Stimulated activated CD4-positive, alpha-beta T cell treated with anti-CD3 and anti-CD28 coated beads, Interleukin-4, amount 100 ng/mL, for 1 hour (primary cell): ENCODE data around the gene SF3A1.

ENCODE experiments used
- DNase-seq: peaks from one replicate; pipeline ENCODE4 v3.0.0-alpha.2; 2020

The SF3A1 gene

GRCh38 chr22:30383061-30383460, 26.4 kb upstream of the SF3A1 start:
- no peak for DNase-seq

GRCh38 chr22:30382340-30382739, 25.6 kb upstream of the SF3A1 start:
- DNase-seq, result no peak

DNA sequence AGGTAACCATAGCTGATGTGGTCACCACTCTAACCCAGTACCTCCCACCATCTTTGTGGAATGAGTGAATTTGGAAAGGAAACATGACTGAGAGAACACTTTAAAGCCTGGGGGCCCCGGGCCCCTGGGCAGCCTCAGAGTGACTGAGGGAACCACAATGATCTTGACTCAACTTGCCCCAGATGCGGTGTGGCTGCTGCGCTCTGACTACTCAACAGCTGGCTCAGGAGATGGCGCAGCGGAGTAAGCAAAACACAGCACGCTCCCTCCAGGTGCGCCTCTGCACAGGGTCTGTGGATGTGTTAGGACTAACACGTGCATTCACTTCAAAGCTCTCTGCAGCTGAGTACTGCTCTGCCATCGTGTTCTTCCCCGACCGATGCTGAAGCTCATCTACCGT, 24.6 kb upstream of the SF3A1 start:
- no peak for DNase-seq

- no peak for DNase-seq
Observed at GRCh38 chr22:30380011-30380410, 23.3 kb upstream of the SF3A1 start.

- no peak for DNase-seq
Observed at GRCh38 chr22:30375312-30375849, 18.7 kb upstream of the SF3A1 start.

- DNase-seq, result no peak
Observed at GRCh38 chr22:30373331-30374325, 16.9 kb upstream of the SF3A1 start.

GRCh38 chr22:30372915-30373314, 16.2 kb upstream of the SF3A1 start:
- DNase-seq, result no peak

- no peak for DNase-seq
Observed at GRCh38 chr22:30371981-30372380, 15.3 kb upstream of the SF3A1 start.

DNA sequence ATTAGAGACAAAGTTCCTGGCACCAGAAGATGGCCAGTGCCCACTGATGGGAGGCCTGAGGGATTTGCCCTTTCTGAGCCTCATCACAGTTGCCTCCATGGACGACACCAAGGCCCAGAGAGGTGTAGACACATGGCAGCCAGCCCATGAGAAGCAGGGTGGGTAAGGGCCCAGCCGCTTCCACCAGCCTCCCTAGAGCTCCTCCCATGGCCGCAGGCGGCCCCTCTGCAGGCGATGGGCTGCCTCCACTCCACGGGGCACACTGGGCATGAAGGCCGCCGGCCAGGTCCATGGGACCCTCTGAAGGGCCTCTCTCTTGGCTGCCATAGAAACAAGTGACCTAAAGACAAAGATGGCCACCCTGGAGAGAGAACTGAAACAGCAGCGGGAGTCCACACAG, 14.6 kb upstream of the SF3A1 start:
- DNase-seq, result no peak

- DNase-seq, result no peak
Observed at GRCh38 chr22:30370641-30371230, 14.0 kb upstream of the SF3A1 start.

- no peak for DNase-seq
Observed at GRCh38 chr22:30368420-30368819, 11.7 kb upstream of the SF3A1 start.

- no peak for DNase-seq
Observed at GRCh38 chr22:30365891-30366290, 9.2 kb upstream of the SF3A1 start.

- no peak for DNase-seq
Observed at GRCh38 chr22:30362651-30363281, 6.1 kb upstream of the SF3A1 start.

DNA sequence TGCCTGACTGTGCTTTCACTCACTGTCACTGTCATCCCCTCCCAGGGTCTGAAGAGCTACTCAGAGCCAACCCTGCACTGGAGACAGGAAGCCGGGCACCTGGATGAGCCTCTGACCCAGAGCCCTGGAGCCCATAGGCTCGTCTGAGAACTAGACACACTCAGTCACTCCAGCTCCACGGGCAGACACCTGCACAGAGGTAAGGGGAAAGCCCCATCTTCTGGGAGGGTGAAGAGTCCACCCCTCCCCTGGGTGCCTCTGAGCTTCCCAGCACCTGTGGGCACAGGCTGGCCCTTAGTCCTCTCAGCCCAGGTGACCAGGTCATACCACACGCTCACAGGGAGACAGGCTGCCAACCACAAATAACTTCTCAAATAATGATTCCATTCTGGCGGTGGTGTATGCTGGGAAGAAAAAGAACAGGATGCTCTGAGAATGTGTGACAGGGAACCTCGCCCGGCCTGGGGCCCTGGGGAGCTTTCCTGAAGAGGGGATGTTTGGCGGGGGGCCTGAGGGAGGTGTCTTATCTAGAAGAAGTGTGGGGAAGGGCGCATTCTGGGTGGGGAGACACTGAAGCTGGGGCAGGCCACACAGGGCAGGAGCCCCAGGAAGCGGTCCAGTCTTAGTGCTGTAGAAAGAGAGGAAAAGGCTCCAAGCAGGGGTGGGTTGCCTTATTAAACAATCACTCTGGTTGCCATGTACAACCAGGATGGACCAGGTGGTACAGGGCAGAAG, 5.4 kb upstream of the SF3A1 start:
- DNase-seq, result no peak

DNA sequence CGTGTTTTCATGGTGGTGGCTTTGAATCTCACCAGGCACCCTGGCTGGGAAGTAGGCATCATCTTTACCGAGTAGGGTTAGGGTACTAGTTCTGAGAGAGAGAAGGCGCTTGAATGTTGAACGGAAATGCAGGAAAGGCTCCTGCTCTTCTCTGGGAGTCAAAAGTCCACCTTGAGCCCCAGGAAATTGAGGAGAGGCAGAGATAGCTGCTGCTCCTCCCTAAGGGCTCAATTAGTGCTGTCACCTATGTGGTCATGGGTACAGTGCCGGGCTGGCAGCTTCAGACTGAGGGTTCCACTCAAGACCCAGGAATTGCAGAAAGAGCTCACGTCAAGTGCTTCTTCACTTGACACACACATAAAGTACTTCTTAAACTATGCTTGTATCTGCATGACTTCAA, 1.8 kb upstream of the SF3A1 start:
- DNase-seq, result no peak

DNA sequence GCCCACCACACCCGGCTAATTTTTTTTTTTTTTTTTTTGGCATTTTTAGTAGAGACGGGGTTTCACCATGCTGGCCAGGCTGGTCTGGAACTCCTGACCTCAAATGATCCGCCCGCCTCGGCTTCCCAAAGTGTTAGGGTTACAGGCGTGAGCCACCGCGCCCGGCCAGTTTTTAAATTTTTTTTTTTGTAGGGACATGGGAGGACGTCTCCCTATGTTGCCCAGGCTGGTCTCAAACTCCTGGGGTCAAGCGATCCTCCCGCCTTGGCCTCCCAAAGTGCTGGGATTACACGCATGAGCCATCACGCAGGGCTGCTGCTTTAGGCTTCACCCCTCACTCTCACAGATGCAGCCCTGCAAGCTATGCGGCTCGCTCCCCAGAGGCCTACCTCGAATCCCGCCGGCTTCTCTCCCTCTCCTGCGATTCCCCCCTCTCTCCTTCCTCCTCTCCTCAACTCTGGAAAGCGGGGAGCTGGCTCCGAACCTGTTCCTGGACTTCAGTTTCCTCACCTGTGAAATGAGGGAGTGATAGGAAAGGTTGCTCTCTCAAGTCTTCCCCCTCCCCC, 1.0 kb upstream of the SF3A1 start:
- no peak for DNase-seq

DNA sequence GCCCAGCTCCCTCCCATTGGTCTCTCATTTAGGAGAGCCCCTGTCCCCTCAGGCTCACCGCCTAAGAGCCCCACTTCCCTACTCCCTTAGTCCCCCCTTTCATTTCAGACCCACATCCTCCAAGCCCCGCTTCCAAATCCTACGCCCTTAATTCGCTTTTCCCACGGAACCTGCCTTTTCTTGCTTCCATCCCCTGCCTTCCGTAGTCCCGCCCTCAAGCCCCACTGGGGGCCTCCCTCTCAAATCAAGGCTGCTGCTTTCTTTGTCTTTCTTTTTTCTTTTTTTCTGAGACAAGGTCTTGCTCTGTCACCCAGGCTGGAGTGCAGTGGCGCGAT, 509 bp upstream of the SF3A1 start:
- DNase-seq, result no peak

DNA sequence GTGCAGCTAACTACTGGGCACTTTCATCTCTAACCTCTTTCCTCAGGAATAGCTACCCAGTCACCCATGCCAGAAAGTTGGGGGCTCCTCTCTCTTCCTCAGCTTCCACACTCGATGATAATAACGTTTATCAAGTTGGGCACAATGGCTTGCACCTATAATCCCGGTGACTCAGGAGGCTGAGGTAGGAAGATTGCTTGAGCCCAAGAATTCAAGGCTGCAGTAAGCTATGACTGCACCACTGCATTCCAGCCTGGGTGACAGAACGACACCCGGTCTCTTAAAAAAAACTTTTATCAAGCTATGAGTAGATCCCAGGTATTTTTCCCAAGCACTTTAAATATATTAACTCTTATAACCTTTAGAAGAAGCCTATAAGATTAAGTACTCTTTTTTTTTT, 2.0 kb downstream of the SF3A1 start:
- no peak for DNase-seq

DNA sequence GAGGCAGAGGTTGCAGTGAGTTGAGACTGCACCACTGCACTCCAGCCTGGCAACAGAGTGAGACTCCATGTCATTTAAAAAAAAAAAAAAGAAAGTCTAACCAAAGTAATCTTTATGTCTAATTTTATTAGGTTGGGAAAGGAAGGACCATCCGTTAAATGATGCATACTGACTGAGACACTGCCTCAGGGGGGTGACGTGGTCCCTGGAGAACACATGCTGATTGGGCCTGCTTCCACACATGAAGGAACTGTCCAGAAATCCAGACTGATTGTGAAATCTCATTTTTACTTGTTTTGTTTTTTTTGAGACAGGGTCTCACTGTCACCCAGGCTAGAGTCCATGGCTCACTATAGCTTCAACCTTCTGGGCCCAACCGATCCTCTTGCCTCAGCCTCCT, 5.5 kb downstream of the SF3A1 start:
- no peak for DNase-seq

DNA sequence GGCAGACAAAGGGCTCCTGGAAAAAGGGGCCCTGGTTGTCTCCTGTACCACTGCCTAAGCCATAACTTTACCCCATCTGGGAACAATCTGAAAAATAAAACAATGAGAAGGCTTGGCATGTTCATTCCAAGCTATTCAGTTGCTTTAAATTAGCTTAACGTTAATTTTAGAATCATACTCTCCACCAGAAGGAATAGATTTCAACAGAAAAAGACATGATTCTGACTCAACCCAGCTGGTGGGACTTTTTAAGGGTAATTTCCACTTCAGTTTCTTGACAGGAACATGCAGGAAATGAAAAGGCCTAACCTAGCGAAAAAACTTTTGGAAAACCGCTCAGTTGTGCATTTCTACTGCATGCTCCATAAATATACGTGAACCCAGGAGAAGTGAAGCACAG, 7.9 kb downstream of the SF3A1 start:
- no peak for DNase-seq

GRCh38 chr22:30348404-30348803, 8.3 kb downstream of the SF3A1 start:
- no peak for DNase-seq

GRCh38 chr22:30347255-30347892, 9.3 kb downstream of the SF3A1 start:
- no peak for DNase-seq
